Islet precursor cell (in vitro differentiated cells): ENCODE results near the gene CARD11.

Source experiments
- DNase-seq: peaks from one replicate; pipeline ENCODE4 v3.0.0-alpha.2; 2018

Gene CARD11

DNA sequence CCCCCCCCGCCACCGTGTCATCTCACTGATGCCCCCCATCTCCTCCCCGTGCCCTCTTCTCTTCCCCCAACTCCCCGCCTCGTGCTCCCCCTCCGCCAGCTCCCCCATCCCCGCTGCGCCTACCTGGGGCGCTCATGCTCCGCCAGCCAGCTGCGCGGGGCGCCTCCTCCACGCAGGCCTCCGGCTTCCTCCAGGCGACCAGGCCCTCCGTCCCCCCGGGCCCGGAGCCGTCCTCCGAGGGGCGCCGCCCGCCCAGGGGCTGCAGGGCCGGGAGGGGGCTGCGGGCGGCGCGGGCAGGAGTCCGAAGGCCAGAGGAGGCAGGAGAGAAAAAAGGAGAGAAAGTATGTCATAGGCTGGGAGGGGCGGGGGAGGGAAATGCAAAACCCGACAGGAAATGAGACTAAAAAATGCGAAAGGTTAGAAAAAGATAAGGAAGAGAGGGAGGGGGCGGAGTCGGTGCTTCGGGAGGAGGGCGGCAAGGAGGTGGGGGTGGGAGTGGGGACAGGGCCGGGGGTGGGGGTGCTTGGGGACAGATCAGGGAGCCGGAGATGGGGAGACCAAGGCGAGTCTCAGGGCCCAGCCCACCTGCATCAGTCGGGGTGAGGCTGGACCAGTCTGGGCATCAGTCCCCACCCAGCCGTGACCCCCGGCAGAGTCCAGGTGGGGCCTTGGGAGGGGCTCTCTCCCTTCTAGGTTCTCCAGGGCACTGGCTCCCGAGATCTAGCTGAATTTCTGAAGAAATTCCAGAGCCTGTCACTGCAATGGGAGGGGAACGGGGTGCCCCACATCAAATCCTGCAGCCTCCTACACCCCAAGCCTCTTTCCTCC lies at the start of gene CARD11:
Gene CARD11, minus strand, starts transcription at position 324 of the 828 bp plus-strand sequence. CDS start 85,361 bp downstream, outside the sequence.
- DNase-seq: peak; percentile 74

DNA sequence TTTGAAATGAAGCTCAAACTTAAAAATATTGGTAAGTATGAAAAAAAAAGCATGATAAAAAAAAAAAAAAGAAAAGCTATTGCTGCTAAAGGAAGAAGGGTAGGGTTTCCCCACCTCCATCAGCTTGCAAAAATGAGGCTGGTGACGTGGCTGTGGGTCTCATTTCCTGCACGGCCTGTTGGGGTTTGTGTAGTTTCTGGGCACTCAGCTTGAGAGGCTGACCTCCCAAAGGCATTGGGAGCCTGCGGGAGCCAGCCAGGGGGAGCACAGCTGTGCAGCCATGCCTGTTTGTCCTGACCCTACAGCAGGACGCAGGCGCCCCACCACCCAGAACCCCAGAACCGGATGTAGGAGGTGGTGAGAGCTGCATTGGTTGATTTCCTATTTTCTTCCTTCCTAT lies 48.8 kb upstream of the CARD11 start:
- DNase-seq: no peak

DNA sequence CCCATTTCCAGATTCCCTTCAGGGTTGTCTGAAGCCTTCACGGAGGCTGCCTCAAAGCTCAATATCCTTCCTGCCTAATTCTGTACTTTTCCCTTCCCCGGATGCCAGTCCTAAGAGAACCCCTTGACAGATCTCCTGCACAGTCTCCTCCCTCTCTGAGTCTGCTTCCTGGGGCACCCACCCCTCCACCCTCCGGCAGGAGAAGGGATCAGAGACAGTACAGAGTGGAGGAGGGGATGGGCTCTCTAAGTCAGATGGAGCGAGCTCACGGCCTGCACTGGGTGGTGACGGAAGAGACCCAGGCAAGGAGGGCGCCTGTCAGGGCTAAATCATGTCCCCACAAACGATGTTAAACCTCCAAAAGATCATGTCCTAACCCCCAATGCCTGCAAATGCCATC lies 48.0 kb upstream of the CARD11 start:
- DNase-seq: no peak

DNA sequence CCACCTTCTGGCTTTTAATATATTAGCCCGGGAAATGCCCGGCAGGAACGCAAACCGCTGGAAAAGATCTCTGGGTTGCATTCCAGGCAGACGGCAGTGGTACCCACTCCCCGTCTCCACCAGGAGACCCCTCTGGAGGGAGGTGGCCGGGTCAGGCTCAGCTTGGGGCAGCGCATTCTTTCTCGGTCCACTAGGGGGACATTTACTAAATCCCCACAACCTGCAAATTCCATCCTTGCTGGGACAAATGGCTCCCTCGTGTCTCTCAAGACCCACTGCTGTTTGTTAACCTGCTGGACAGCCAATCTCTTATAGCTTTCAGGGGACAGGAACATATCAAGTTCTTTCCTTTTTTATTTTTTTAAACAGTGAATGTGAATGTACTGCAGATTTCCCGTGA lies 45.8 kb upstream of the CARD11 start:
- peak; percentile 64 for DNase-seq

DNA sequence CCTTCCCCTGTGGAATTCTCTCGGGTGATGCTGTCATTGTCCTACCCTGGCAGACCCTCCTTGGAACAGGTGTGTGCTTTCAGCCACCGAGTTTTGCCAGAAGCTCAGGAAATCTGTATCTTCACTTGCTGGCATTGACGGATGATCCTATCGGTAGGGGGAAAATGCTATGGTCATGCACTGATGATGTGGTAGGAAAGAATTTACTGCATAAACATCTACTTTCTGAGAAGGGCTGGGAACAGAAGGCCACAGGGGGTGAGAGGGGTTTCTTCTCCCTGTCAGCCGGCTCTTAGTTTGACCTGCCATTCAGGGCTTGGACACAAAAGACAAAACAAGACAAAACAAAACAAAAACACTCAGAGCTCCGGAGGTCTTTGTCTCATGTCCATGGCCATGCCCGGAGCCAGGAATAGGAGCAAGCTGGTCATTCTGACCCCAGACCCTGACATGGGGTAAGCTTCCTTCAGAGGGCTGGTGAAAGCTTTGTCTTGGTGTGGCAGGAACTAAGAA lies 43.6 kb upstream of the CARD11 start:
- DNase-seq: peak; percentile 62

DNA sequence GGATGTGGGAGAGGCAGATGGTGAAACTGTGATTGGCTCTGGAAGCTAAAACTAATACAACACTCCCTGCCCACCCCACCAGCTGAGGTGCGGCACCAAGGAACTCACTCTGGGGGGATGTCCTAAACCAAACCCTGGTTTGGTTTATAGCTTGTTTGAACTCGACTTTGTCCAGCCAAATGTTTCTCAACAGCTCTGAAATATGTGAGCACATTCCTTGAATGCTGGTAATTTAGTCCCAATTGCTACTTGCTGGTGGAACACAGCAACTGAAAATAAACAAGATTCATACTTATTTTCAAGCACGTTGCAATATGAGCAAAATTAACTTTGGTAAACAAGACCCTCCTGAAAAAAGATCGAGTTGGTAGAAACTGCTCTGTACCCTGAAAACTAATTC lies 39.7 kb upstream of the CARD11 start:
- DNase-seq: no peak

DNA sequence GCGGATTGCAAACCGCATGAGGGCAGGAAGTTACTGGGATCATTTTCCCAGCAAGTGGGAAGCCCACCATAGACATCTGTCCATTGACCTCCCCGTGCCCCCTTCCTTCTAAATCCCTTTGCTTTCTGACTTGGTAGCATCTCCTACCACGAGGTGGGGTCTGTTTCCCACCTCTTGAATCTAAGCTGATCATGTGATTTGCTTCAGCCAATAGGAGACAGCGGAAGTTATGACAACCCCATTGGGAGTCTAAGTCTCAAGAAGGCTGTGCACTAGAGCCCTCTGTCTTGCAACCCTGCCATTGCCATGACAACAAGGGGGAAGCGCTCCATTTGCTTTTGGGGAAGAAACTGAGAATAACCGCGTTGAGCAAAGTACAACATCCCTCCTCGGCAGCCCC lies 39.2 kb upstream of the CARD11 start:
- DNase-seq: no peak

DNA sequence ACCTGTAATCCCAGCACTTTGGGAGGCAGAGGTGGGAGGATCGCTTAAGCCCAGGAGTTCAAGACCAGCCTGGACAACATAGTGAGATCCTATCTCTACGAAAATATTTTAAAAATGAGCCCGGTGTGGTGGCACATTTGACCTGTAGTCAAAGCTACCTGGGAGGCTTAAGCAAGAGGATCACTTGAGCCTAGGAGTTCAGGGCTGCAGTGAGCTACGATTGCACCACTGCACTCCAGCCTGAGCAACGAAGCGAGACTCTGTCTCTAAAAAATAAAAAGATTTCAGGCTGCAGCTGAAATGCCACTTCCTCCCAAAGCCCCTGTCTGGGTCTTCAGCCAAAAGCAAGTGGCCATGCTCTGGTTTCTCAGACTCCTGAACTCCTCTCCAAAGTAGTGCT lies 38.7 kb upstream of the CARD11 start:
- DNase-seq: no peak

DNA sequence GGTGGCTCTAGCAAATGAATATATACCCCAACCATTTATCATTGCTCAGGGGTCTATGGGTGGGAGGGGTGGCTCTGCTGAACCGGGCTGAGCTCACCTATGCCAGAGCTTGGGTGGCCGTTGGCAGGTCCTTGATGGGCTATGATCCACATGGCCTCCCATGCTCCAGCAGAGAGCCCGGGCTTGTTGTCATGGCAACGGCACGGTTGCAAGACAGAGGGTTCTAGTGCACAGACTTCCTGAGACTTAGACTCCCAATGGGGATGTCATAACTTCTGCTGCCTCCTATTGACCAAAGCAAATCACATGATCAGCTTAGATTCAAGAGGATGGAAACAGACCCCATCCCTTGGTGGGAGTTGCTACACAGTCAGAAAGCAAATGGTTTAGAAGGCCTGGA lies 36.4 kb upstream of the CARD11 start:
- no peak for DNase-seq

DNA sequence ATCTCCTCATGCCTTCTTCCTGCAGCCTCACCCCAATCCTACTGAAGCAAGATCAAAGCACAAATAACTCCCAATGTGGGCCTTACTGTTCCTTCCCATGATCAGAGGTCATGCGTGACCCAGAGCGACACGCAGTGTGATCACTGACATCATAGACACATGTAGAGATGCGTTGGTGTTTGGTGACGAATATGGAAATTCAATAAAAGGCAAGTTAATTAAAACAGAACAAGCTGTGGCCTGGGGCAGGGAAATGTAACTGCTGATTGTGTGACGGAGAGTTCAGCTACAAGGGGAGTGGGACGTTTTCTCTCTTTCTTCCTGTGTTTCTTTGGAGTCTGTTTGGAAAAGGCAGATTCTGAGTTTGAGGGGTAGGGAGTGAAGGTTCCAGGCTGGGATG lies 34.8 kb upstream of the CARD11 start:
- no peak for DNase-seq

DNA sequence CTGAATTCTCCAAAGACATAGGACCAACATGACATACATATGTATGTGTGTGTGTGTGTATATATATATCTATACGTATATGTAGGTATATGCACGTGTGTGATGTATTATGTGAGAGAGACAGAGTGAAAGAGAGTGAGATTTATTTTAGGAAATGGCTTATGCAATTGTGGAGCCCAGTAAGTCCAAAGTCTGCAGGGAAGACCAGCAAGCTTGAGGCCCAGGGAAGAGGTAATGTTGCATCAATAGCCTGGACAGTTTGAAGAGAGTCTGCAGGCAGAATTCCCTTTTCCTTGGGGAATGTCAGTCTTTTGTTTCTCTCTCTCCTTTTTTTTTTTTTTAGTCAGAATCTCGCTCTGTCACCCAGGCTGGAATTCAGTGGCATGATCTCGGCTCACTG lies 33.0 kb upstream of the CARD11 start:
- DNase-seq: no peak

DNA sequence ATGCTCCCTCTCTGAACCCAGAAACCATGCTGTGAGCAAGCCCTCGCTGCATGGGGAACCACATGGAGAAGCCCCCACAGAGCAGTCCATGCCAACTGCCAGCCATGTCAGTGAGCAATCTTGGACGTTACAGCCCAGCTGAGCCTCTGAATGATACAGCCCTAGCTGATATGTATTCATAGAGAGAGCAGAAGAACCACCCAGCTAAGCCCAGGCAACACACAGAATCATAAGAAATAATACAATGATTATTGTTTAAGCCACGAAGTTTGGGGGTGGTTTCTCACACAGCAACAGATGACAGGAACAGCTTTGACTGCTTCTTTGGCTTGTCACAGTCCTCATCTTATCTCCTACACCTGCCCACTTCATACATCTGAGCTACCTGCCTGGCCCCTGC lies 32.5 kb upstream of the CARD11 start:
- no peak for DNase-seq

DNA sequence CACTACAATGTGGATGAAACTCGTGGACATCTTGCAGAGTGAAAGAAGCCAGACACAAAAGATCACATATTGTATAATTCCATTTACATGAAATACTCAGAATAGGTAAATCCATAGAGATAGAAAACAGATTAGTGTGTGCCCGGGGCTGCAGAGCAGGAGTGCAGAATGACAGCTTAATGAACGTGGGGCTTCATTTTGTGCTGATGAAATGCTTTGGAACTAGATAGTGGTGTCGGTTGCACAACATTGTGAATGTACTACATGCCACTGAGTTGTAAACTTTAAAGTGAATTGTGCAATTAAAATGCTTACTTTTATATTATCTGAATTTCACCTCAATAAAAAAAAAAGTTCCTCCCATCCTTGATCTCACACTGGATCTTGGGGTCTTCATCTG lies 31.8 kb upstream of the CARD11 start:
- no peak for DNase-seq

DNA sequence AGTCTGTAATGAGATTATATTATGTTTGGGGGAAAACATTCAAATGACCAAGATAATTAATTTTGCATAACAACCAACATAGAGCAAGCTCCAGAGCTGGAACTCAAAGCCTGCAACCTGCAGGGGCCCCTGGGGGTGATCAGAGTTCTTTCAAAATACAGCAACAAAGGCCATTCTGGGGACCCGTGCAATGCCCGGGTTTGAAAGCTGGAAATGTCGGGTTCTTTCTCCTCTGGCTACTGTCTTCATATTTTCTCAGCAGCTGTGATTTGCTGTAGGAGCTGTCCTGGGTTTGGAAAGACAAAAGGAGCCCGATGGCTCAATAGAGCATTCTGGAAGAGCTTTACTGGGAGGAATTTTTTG lies 30.8 kb upstream of the CARD11 start:
- DNase-seq: no peak

DNA sequence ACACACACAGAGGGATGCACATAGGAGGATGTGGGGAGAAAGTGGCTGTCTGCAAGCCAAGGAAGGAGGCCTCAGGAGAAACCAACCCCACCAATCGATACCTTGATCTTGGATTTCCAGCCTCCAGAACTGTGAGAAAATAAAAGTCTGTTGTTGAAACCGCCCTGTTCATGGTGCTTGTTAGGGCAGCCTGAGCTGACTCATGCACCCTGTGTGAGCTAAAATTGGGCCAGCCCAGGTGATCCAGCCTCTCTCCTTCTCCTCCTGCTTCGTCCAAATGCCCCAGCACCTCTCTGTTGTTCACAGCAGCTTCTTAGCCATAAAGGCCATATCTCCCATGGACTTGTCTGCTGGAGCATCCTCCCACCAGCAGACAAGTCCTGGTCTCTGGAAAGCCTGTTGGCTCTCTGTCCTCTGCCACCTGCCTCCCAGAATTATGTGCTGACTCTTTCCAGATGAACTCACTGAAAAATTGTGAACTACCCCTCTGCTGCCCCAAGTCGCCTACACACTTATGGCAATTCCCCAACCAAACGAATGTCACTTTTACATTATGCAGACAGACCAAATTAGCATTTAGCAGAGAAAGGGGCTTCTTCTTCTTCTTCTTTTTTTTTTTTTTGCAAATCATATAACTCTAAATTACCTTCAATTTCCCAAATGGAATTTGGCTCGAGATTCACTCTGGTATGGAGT lies 30.2 kb upstream of the CARD11 start:
- DNase-seq: no peak

DNA sequence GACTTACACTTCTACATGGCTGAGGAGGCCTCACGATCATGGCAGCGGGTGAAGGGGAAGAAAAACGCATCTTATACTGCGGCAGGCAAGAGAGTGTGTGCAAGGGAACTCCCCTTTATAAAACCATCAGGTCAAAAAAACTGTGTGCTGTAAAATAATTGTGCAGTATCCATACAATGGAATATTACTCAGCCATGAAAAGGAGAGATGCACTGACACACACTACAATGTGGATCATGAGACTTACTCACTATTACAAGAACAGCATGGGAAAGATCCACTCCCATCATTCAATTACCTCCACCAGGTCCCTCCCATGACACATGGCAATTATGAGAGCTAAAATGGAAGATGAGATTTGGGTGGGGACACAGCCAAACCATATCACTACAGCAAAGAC lies 27.2 kb upstream of the CARD11 start:
- DNase-seq: no peak

DNA sequence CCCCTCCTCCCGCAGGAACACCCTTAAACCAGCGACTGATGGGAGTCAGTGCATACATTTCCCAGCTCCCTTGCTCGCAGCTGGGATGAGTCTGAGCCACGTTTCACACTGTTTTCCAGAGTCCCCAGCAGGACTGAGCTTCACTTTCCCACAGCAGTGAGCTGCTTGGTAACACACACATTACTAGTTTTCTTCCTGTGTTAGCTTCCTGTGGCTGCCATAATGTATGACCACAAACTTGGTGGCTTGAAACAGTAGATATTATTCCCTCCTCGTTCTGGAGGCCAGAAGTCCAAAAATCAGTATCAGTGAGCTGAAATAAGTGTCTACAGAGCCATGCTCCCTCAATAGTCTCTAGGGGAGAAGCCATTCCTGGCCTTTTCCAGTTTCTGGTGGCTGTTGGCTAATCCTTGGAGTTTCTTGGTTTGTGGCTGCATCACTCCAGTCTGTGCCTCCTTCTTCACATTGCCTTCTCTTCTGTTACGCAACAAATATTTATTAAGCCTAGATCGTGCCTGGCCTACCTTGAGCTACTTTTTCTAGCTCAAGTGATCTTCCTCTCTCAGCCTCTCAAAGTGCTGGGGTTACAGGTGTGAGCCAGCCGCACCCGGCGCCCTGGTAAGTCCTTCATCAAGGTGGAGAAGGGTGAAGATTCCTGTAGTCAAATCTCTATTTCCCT lies 26.2 kb upstream of the CARD11 start:
- DNase-seq: no peak

DNA sequence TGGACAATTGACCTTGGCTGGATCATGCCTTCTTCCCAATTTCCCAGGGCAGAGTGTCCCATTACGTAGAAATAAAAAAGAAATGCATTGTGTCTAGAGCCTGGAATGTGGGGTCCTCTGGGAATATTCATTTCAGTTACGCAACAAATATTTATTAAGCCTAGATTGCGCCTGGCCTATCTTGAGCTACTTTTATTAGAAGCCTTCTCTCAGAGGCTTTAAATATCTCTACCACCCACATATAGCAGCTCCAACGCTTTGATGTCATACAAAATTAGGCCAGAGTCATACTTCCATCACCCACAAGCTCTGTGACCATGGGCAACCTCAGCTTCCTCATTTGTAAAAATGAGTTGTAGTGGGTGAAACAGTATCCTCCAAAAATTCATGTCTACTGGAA lies 24.9 kb upstream of the CARD11 start:
- DNase-seq: no peak

DNA sequence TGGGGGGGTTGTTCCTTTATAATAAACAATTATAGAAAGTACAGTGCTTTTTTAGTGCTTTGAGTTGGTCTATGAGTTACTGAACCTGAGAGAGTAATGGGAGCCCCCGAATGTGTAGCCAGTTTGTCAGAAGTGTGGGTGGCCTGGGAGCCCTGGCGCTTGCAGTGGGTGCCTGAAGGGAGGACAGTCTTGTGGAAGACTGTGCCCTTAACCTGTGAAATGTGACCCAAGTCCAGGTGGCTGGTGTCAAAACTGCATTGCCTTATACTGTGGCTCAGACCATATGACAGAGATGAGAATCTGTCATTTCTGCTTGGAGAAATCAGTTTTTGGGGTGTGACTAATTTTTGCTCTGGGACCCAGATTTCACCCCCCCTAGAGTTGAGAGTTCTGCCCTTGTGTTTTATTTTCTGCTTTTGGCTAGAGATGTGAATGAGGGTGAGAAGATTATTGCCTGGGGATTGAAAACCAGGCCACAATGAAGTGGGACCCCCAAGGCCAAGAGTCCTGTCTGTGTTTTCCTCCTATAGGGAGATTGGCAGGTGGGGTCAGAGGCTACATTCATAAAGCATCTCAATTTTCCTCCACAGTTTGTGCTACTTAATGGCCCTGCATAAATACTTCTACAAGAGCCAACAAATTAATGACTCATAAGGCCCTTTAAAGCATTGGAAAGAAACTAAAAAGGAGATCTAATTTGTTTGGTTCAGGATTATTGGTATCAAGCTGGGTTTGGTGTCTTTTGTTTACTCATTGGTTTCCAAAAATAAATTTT lies 24.1 kb upstream of the CARD11 start:
- no peak for DNase-seq

DNA sequence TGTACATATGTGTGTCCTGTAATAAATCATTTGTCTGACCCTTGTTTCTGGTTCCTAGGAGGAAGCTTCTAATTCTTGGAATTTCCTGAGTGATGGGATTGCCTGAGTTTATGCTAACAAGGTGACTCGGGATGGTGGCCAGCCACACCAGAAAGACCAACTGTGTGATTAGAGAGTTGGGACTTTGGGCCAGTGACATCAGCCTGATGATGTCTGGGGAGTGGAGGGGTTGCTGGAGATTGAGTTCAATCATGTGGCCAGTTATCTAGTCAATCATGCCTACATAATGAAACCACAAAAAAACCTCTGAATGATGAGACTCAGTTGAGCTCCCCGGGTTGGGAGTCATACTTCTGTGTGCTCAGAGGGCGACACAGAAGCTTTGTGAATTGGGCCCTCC lies 23.5 kb upstream of the CARD11 start:
- no peak for DNase-seq

DNA sequence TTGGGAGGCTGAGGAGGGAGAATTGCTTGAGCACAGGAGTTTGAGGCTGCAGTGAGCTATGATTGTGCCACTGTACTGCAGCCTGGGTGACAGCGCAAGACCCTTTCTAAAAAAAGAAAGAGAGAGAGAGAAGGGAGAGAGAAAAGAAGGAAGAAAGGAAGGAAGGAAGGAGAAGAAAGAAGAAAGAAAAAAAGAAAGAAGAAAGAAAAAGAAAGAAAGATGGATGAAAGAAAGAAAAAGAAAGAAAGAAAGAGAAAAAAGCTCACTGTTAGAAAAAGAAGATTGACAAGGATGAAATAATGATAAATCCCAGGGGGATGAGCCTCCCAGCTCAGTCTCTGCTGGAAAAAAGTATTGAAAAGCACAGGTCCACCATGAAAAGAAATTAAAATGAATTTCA lies 22.8 kb upstream of the CARD11 start:
- no peak for DNase-seq

DNA sequence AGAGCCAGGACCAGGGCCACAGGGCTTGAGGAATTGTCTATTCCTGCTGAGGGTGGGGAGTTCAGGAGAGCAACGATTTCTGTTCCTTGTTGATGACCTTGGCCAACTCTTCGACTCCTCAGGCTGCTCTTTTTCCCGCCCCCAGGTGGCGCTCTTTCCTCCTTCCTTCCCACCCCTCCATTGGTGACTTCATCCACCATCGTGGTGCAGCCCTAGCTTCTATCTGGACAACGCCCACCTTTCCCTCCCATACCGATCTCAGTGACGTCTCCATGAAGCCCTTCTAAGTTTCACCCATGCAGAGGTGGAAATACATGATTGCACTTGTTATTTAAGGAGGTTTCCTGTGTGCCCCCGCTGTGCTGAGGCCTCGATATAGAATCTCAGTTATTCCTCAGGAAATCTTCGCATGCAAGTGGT lies 22.1 kb upstream of the CARD11 start:
- DNase-seq: peak; percentile 80

DNA sequence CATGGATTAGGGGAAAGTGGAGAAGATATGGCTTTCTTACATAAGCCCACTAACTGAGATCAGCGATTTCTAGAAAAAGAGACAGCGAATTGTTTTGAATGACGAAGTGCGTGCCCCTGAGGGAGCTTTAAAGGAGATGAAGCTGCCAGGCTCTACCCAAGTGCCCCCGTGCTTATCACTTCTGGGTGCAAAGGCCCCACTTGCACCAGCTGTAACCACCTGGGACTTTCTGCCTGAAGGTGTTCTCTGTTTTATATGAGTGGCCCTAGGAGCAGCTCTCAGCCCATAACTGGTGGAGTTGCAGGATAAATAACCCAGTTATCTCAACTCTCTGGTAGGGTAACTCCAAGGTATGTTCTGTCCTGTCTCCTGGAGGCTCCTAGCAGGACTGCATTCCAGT lies 20.4 kb upstream of the CARD11 start:
- no peak for DNase-seq
